Vagina (tissue), 2 donors: ENCODE measurements around the gene CEBPE.

Experiments used
- CTCF ChIP-seq, 3 experiments: fragments of 450-650 bp in 2 of 3; fragments of 200-600 bp in 1 of 3; sonication (generic) in 1 of 3; IDR thresholded peaks; one replicate each; pipeline ENCODE4 v1.5.1; 2017 to 2019; ENCODE audit warnings: antibody characterized with exemption in 3 of 3, mild to moderate bottlenecking in 2 of 3, moderate library complexity in 2 of 3
- POLR2A ChIP-seq, 2 donors: fragments of 450-650 bp; IDR thresholded peaks; one replicate each; pipeline ENCODE4 v1.6.1; 2017; ENCODE audit warnings: antibody characterized with exemption in 2 of 2, mild to moderate bottlenecking in 2 of 2, moderate library complexity in 2 of 2

DNA sequence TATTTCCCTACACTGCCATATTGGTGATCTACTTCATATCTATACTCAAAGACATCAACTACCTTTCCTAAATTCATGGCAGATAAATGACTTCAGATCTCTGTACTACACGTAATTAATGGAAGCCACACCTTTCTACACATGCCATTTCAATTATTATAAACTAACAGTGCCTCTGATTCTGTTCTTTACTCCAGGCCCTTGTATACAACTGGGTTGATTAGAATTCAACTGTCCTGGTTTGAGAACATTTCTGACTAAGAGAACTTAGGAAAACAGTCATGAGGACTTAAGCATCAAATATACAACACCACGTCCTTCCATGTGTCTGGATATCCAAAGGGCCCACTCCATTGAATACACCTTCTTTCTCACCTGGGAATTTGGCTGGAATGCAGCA, 26.0 kb downstream of the CEBPE start:
- TF ChIP-seq CTCF (IDR thresholded peaks at IDR 0.05) (no peak), POLR2A (IDR thresholded peaks at IDR 0.05) (no peak)
